HG02885 (cell line): ENCODE data around the gene TBC1D13.

Source experiments
- ATAC-seq: cut with Tn5 transposase; IDR thresholded peaks from one replicate; pipeline ENCODE4 v1.9.1; 2021; ENCODE audit warnings: mild to moderate bottlenecking; ENCODE audit not compliant: unreplicated experiment, poor library complexity

TBC1D13 gene

DNA sequence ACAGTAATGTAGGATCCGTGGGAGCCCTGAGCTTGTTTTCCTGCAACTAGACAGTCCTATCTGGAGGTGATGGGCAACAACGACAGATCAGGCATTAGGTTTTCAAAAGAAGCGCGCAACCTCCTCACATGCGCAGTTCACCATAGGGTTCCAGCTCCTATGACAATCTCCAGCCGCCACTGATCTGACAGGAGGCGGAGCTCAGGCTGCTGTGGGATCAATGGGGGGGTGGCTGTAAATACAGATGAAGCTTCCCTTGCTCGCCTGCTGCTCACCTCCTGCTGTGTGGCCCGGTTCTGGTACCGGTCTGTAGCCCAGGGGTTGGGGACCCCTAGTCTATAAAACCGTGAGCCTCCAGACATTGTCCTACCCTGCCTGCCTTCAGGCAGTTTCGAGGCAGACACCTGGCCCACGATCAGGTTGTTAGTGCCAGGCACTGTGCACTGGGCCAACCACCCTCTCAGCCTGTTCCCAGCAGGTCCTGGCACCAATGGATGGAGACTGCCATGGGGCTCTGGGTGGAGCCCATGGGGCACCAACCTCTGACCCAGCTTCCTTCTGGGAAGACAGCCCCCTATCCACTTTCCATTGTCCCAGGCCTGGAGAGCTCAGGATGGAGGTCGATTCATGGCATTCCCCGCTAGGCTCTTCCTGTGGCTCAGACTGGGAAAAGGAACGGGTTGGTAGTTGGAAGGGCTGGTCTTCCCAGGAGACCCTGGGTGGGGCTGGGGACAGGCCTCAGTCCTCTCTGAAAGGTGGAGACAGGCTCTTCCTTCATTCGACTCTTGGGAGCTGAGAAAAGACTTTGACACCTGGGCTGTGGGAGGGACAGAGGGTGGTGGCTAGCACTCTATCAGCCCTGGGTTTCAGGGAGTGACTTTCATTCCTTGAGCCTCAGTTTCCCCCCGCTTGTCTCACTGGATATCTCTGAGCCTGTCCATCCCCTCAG lies 32.9 kb downstream of the TBC1D13 start:
- ATAC-seq = no peak

DNA sequence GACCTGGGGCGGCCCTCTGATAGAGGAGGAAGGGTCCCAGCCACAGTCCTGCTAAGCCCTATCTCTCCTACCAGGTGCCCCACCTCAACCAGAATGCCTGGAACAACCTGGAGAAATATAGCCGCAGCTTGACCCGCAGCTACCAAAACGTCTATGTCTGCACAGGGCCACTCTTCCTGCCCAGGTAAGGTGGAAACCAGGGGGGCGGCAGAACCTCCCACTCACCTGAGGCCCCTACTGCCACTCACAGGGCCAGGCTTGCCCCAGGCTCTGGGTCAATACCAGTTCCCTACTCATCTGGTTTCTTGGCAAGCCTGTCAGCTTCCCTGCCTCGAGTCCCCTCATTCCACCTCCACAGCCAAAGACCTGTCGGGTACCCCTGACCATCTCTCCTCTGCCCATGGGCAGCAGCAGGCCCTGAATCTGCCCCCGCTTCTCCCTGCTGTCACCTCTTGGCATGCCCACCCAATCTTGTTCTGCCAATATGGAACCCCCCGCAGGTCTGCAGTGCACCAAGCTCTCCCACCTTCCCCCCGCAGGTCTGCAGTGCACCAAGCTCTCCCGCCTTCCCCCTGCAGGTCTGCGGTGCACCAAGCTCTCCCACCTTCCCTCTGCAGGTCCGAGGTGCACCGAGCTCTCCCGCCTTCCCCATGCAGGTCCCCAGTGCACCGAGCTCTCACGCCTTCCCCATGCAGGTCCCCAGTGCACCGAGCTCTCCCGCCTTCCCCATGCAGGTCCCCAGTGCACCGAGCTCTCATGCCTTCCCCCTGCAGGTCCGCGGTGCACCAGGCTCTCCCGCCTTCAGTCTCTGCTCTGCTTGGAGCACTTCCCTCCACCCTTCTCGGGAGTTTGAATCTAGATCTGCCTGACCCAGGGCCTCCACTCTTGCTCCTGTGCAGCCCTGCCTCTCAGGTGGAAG lies 33.9 kb downstream of the TBC1D13 start:
- ATAC-seq = no peak

DNA sequence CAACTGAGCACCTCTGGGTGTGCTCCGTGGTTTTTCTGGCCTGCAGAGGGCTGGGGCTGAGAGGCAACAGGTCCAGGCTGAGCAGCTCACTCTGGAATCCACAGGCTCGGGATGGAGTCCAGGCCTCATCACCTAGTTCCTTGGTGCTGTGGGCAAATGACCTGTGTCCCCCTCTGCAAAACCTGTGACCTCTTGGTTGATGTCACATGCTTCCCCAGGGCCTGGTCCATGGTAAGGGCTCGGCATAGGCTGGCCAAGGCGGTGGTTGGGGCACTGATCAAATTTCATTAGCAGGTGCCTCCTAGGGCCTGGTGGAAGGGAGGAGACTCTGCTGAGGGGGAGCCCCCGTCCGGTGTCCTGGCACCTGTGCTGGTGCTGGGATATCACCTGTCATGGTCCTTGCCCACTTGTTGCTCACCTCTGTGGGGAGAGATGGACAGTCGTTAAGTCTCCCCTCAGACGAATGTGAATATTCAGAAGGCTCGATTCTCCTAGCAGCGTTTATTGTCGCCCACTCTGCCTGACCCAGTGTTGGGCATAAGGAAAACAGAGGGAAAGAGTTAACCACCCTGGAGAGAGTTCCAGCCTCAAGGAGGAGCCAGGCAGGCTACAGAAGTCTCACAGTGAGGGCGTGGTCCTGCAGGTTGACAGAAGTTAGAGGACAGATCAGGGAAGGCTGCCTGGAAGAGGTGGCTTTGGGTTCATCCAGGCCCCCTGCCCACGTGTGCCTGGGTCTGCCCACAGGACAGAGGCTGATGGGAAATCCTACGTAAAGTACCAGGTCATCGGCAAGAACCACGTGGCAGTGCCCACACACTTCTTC lies 34.7 kb downstream of the TBC1D13 start:
- ATAC-seq = no peak

DNA sequence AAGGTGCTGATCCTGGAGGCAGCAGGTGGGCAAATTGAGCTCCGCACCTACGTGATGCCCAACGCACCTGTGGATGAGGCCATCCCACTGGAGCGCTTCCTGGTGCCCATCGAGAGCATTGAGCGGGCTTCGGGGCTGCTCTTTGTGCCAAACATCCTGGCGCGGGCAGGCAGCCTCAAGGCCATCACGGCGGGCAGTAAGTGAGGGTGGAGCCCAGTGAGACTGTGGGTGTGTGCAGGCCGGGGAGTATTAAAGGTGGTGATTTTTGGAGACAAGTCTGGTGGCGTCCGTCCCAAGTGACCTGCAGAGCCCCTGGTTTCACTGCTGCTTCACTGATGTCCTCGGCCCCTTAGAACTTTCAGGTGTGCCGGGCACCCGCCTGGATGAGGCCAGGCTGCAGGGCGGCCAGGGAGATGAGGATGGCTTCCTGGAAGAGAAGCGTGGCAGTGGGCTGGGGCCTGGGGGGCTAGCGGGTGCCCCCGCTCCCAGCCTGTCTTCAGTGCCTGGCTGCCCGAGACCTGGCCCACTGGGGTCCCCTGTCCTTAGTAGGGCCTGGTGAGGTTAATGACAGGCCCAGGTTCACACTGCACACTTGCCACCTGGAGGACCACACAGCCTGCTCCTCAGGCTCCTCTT lies 35.5 kb downstream of the TBC1D13 start:
- ATAC-seq = no peak

DNA sequence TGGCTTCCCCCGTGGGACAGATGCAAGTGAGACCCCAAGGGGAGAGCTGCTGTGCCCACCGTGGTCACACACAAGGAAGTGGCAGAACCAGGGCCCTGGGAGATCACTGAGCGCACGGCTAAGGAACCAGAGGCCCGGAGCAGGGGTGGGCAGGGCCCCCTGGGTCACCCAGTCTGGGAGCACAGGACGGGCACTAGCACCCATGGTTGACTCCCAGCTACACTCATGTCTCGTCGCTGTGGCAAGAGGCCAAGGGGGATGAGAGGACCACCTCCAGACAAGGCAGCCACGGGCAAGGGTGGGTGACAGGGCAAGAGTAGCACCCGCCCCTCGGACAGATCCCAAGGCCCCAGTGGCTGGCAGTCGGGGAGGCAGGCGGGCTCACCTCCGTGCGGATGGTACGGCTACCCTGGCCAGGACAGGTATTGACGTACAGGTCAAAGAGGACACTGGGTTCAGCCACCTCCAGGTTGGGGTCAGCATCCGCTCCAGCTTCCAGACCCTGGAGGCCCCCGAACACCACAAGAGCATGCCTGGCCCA lies 36.4 kb downstream of the TBC1D13 start:
- ATAC-seq = no peak

DNA sequence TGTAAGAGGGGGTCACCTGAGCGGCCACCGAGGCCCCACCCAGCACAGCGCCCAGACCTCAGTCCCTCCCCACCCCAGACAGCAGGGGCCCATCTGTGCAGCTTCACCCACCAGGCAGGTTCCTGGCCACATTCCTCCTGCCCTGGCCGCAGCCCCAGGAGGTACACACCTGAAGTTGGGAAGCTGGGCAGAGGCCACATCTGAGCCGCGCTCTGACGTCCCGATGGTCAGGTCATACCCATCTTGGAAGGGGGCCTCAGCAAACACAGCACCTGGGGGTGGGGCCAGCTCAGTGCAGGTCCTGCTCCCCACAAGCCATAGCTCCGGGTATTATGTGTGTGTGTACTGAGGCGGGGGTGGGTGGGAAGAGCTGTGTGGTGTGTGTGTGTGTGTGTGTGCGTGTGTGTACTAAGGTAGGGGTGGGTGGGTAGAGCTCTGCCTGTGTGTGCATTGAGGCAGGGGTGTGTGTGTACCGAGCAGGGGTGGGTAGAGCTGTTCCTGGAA lies 36.9 kb downstream of the TBC1D13 start:
- no peak for ATAC-seq

DNA sequence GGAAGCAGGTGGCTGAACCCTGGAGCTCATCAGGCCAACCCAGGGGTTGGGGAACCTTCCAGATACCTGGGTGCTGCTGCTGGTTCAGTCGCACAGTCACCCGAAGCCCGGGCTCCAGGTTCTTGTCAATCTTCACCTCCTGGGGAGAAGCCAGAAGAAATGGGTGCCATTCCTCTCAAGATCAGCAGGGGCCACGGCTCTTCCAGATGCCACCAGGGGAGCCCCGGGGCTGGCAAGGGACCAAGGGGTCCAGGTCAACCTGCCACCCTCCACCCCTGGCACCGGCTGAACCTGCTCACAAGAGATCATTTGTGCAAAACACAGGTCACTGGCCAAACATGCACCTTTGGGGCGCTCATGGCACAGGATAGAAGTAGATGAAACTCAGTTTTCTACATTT lies 37.9 kb downstream of the TBC1D13 start:
- ATAC-seq = no peak

DNA sequence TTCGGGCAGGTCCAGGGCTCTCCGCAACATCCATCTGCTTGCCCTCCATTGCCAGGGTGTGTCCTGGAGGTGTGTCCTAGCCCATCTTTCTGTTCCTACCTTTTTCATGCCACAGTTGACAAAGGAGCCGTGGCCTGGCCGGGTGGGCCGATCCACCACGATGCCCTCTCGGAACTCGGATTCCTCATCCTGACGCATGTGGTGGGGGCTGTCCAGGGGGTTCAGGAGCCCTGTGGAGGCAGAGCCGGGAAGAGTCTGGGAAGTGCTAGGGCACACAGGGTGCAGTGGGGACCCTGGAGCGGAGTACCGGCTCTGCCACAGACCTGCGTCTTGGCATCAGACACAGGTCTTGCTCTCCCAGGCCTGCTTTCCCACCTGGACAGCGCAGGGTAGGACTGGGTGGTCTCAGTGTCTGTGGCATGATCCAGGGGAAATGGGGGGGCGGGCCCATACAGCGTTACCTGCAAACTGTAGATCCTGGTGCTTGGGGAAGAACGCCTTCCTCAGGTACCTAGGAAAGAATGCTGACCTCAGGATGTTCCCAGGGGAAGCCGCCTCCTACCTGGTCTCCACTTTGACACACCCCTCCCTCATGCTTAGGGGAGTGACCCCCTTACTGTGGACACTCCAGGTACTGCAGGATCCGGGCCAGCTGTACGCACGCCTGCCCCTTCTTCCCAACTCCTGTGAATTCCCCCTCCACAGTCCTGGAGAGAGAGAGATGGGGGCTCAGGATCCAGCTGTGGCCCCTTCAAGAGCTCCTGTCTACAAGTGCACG lies 39.1 kb downstream of the TBC1D13 start:
- ATAC-seq = no peak

DNA sequence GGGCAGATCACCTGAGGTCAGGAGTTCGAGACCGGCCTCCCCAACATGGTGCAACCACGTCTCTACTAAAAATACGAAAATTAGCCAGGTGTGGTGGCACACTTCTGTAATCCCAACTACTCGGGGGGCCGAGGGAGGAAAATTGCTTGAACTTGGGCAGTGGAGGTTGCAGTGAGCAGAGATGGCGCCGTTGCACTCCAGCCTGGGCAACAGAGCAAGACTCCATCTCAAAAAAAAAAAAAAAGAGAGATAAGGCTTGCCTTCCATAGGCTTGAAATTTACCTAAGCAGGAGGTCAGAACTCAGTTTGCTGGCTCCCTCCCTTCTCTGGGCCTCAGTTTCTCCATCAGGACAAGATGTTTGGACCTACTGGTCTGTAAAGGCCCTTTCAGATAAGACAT lies 41.2 kb downstream of the TBC1D13 start:
- ATAC-seq = no peak

DNA sequence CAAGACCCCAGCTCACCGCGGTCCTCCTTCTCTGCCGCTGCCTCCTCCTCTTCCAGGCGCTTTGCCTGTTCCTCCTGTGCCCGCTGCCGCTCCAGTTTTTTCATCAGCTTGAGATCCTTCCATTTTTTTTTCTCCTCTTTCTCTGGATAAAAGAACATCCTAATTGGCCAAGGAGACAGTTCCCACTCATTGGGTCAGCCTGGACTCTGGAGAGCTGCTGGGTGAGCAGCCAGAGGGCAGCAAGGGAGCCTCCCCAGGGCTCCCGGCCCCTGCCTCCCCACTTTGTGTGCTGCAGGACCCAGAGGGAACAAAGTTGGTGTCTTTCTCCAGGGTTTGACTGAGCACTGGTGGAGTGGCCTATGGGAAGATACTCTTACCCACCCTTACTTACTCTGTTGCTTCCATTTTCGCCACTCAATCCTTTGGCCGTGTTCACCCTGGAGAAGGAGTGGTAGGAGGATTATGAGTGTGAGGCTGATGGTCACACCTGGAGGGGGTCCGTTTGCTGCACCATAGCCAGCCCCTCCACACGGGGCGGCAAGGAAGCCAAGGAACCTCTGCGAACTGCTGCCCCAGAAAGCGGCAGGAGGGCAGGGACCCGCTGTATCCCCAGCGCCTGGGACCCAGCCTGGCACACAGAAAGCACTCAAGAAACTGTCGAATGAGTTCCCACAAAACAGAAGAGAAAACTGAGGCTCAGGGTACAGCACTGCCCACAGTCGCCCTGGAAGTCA lies 41.8 kb downstream of the TBC1D13 start:
- ATAC-seq = peak; percentile 1

DNA sequence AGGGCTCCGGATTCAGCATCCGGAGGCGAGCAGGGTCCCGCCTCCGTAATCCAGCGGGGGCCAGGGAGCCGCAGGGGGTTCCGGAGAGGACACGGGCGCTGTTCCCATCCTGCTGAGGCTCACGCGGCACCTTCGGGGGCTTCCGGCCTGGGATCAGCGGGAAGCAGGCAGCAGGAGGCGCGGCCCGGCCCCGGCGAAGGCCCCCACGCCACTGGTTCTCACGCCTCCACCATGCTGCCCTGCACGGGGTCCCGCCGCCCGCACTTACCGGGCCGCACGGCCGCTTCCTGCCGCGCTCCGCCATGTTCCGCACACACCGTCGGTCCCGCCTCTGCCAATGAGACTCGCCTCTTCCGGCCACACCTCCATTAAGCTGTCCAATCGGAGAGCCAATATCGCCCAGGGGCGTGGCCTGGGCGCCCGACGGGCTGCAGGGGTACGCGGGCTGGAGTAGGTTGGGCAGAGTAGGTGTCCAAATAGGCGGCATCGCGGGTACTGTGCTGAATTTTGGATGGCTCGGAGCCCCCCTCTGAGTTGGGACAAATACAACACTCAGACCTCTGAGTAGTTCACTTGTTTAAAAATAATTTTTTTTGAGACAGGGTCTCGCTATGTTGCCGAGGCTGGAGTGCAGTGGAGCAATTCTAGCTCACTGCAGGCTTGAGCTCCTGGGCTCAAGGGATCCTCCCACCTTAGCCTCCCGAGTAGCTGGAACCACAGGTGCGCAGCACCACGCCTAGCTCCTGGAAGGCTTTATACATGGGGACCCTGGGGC lies 42.6 kb downstream of the TBC1D13 start, which contains the start of gene SPOUT1:
TSS of gene SPOUT1 (minus strand) at position 318 of the 775 bp plus-strand sequence. CDS start at position 304, 14 bp downstream.
- peak; percentile 99 for ATAC-seq

DNA sequence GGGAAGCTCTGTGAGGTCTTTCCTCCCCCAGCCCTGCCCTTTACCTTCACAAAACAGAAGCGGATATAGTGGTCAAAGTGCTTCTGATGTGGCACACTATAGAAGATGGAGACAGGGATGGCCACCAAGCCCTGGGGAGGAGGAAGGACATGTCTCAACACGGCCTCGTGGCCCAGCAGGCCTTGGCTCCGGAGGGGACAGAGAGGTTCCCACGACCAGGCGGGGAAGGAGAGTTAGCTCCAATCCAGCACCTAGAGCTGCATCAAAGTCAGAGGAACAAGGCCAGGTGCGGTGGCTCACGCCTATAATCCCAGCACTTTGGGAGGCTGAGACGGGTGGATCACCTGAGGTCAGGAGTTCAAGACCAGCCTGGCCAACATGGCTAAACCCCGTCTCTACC lies 46.6 kb downstream of the TBC1D13 start:
- ATAC-seq = no peak

DNA sequence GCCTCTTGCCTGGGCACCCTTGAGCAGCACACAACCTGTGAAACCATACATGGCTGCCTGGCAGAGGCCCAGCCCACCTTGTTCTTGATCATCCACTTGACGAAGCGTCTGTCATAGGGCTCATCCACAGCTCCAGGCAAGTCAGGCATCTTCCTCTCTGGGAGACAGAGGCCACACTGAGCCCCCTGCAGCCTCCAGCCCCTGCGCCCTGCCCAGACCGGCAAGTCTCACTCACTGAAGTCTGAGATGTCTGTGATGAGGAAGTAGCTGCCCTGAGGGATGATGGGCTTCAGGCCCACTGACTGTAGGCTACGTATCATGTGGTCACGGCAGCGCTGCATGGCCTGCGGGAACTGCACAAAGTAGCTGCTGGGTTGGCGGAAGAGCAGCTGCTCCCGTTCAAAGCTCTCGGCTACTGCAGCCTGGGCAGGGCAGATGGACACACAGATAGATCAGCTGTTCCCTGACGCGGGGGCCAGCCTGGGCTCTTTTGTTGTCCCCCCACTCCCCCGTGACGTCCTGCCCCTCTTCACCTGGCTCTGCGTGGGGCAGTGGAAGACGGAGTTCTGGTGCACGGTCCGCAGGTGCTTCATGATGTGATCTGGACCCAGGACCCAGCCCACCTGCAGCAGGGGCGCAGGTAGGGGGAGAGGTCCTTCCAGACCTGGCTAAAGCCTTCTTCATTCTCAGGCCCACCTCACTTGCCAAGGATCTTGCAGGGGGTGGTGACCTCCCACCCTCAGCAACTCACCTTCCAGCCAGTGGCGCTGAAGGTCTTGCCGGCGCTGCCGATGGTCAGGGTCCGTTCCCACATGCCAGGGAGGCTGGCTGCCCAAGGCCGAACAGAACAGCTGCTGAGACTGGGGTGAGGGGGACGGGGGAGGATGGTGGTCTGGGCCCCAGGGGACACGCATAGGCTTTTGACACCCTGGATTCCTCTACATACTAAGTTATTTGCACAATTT lies 48.5 kb downstream of the TBC1D13 start:
- no peak for ATAC-seq

DNA sequence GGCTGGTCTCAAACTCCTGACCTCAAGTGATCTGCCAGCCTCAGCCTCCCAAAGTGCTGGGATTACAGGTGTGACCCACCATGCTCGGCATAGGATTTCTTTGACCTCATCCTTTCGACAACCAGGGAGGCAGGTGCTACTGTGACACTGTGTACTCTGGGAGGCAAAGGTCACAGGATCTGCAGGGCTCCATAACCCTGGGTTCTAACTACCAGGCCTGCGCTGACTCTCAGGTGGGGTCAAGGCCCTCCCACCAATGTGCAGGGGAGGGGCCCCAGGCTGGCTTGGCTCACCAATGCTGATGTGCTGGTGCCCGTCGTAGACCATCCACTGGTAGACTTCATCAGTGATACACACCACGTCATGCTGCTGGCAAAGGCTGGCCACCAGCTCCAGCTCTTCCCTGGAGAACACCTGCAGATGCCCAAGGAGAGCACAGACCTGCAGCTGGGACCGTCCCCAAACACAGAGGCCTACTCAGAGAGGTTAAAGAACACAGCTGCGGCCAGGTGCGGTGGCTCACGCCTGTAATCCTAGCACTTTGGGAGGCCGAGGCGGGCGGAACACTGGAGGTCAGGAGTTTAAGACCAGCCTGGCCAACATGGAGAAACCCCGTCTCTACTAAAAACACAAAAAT lies 49.6 kb downstream of the TBC1D13 start:
- no peak for ATAC-seq

DNA sequence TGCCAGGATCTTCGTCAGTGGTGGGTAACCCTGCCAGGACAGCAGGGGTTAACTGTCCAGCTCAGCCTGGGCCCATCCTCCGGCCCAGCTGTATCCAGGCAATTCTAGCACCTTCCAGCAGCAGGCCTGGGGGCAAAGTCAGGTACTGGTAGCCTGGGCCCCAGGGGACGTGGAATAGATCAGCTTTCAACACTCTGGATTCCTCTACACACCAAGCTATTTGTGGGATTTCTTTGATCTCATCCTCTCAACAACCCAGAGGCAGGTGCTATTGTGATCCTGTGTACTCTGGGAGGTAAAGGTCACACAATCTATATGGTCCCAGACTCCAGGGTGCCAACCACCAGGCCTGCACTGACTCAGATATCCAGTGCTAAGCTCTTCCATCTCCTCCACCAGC lies 51.3 kb downstream of the TBC1D13 start:
- ATAC-seq = no peak

DNA sequence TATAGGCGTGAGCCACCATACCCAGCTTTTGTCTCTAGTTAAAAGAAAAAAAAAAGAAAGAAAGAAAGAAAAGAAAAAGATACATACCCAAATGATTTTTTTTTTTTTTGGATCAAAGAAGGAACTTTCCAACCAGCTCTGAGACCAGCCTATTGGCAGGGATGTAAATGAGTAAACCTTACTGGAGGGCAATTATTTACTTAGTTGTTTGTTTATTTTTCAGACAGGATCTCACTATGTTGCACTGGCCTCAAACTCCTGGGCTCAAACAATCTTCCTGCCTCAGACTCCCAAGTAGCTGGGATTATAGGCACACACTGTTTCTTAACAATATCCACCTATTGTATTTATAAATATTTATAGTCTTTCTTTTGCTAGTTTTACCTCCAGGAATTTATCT lies 53.5 kb downstream of the TBC1D13 start:
- ATAC-seq = no peak
